Stimulated activated CD8-positive, alpha-beta memory T cell treated with anti-CD3 and anti-CD28 coated beads, Interleukin-7, amount 100 ng/mL, for 4 hours (primary cell): ENCODE measurements around the gene RTKN2.
"Not testable (repeated sequence)": the region's sequence is repeated elsewhere in the genome, so short reads cannot be mapped to it uniquely, and the experiment has no call there.

Source experiments
- DNase-seq, 2 donors: peaks; one replicate each; pipeline ENCODE4 v3.0.0-alpha.2; 2020; ENCODE audit warnings: low read depth in 2 of 2

RTKN2 gene

GRCh38 chr10:62268399-62269114 is at the start of gene RTKN2:
Gene RTKN2 (minus strand): TSS chr10:62268844. CDS start chr10:62268610, 234 bp downstream.
- peak; percentile 25 to 45 for DNase-seq

GRCh38 chr10:62317257-62317656 is 48.6 kb upstream of the RTKN2 start:
- DNase-seq = no peak

- DNase-seq = no peak
These were observed 40.6 kb upstream of the RTKN2 start for GRCh38 chr10:62309254-62309653.

GRCh38 chr10:62308101-62308500 is 39.5 kb upstream of the RTKN2 start:
- no peak for DNase-seq

- DNase-seq = no peak
These were observed 39.0 kb upstream of the RTKN2 start for GRCh38 chr10:62307635-62308034.

- DNase-seq = no peak
These were observed 38.0 kb upstream of the RTKN2 start for GRCh38 chr10:62306663-62307062.

- DNase-seq = no peak
These were observed 37.2 kb upstream of the RTKN2 start for GRCh38 chr10:62305813-62306212.

GRCh38 chr10:62303922-62304321 is 35.3 kb upstream of the RTKN2 start:
- no peak for DNase-seq

GRCh38 chr10:62302760-62303159 is 34.1 kb upstream of the RTKN2 start:
- no peak for DNase-seq

GRCh38 chr10:62297857-62298256 is 29.2 kb upstream of the RTKN2 start:
- DNase-seq = no peak

- no peak for DNase-seq
These were observed 15.6 kb upstream of the RTKN2 start for GRCh38 chr10:62284221-62284620.

- not testable (repeated sequence) for DNase-seq
These were observed 12.7 kb upstream of the RTKN2 start for GRCh38 chr10:62281348-62281747.

GRCh38 chr10:62280392-62280791 is 11.7 kb upstream of the RTKN2 start:
- DNase-seq = not testable (repeated sequence)

GRCh38 chr10:62278441-62278910 is 9.8 kb upstream of the RTKN2 start:
- DNase-seq = no peak

GRCh38 chr10:62277971-62278370 is 9.3 kb upstream of the RTKN2 start:
- no peak for DNase-seq

GRCh38 chr10:62270020-62270419 is 1.4 kb upstream of the RTKN2 start:
- DNase-seq = no peak

GRCh38 chr10:62268027-62268398 is 631 bp downstream of the RTKN2 start:
- no peak for DNase-seq

GRCh38 chr10:62266611-62267010 is 2.0 kb downstream of the RTKN2 start:
- DNase-seq = no peak

- DNase-seq = no peak
These were observed 2.5 kb downstream of the RTKN2 start for GRCh38 chr10:62266147-62266546.

GRCh38 chr10:62264702-62265436 is 3.8 kb downstream of the RTKN2 start:
- DNase-seq = no peak

GRCh38 chr10:62264126-62264525 is 4.5 kb downstream of the RTKN2 start:
- DNase-seq = no peak

GRCh38 chr10:62261666-62262065 is 7.0 kb downstream of the RTKN2 start:
- DNase-seq = no peak

GRCh38 chr10:62259998-62260397 is 8.6 kb downstream of the RTKN2 start:
- DNase-seq = no peak
